Measurements from ENCODE around the gene HEXB.

HEXB gene

GRCh38 chr5:74766418-74766848 lies 81.4 kb downstream of the HEXB start (continued):
- TF ChIP-seq ZFP69B (tag by site-specific recombination; IDR thresholded peaks at IDR 0.05): no peak
- no peak for TF ChIP-seq ZNF549 (tag by site-specific recombination; IDR thresholded peaks at IDR 0.05)
- TF ChIP-seq SCRT2 (tag by site-specific recombination; IDR thresholded peaks at IDR 0.05): no peak
- TF ChIP-seq, protein P1, sequence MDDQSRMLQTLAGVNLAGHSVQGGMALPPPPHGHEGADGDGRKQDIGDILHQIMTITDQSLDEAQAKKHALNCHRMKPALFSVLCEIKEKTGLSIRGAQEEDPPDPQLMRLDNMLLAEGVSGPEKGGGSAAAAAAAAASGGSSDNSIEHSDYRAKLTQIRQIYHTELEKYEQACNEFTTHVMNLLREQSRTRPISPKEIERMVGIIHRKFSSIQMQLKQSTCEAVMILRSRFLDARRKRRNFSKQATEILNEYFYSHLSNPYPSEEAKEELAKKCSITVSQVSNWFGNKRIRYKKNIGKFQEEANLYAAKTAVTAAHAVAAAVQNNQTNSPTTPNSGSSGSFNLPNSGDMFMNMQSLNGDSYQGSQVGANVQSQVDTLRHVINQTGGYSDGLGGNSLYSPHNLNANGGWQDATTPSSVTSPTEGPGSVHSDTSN (CRISPR knock-in tag; IDR thresholded peaks at IDR 0.05): no peak
- TF ChIP-seq GLIS2 (tag by site-specific recombination; IDR thresholded peaks at IDR 0.05): no peak
- no peak for TF ChIP-seq PRDM4 (tag by site-specific recombination; IDR thresholded peaks at IDR 0.05)
- no peak for TF ChIP-seq ZNF488 (tag by site-specific recombination; IDR thresholded peaks at IDR 0.05)
- TF ChIP-seq ZNF48 (tag by site-specific recombination; IDR thresholded peaks at IDR 0.05): no peak
- TF ChIP-seq, protein P2, sequence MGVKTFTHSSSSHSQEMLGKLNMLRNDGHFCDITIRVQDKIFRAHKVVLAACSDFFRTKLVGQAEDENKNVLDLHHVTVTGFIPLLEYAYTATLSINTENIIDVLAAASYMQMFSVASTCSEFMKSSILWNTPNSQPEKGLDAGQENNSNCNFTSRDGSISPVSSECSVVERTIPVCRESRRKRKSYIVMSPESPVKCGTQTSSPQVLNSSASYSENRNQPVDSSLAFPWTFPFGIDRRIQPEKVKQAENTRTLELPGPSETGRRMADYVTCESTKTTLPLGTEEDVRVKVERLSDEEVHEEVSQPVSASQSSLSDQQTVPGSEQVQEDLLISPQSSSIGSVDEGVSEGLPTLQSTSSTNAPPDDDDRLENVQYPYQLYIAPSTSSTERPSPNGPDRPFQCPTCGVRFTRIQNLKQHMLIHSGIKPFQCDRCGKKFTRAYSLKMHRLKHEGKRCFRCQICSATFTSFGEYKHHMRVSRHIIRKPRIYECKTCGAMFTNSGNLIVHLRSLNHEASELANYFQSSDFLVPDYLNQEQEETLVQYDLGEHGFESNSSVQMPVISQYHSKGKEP (tag by site-specific recombination; IDR thresholded peaks at IDR 0.05): peak; percentile 60; the same call in 1 of the 2 replicates
- no peak for TF ChIP-seq ZNF658 (tag by site-specific recombination; IDR thresholded peaks at IDR 0.05)
- TF ChIP-seq, protein P3, sequence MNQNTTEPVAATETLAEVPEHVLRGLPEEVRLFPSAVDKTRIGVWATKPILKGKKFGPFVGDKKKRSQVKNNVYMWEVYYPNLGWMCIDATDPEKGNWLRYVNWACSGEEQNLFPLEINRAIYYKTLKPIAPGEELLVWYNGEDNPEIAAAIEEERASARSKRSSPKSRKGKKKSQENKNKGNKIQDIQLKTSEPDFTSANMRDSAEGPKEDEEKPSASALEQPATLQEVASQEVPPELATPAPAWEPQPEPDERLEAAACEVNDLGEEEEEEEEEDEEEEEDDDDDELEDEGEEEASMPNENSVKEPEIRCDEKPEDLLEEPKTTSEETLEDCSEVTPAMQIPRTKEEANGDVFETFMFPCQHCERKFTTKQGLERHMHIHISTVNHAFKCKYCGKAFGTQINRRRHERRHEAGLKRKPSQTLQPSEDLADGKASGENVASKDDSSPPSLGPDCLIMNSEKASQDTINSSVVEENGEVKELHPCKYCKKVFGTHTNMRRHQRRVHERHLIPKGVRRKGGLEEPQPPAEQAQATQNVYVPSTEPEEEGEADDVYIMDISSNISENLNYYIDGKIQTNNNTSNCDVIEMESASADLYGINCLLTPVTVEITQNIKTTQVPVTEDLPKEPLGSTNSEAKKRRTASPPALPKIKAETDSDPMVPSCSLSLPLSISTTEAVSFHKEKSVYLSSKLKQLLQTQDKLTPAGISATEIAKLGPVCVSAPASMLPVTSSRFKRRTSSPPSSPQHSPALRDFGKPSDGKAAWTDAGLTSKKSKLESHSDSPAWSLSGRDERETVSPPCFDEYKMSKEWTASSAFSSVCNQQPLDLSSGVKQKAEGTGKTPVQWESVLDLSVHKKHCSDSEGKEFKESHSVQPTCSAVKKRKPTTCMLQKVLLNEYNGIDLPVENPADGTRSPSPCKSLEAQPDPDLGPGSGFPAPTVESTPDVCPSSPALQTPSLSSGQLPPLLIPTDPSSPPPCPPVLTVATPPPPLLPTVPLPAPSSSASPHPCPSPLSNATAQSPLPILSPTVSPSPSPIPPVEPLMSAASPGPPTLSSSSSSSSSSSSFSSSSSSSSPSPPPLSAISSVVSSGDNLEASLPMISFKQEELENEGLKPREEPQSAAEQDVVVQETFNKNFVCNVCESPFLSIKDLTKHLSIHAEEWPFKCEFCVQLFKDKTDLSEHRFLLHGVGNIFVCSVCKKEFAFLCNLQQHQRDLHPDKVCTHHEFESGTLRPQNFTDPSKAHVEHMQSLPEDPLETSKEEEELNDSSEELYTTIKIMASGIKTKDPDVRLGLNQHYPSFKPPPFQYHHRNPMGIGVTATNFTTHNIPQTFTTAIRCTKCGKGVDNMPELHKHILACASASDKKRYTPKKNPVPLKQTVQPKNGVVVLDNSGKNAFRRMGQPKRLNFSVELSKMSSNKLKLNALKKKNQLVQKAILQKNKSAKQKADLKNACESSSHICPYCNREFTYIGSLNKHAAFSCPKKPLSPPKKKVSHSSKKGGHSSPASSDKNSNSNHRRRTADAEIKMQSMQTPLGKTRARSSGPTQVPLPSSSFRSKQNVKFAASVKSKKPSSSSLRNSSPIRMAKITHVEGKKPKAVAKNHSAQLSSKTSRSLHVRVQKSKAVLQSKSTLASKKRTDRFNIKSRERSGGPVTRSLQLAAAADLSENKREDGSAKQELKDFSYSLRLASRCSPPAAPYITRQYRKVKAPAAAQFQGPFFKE (tag by site-specific recombination; IDR thresholded peaks at IDR 0.05; ENCODE audit: borderline replicate concordance): no peak

DNA sequence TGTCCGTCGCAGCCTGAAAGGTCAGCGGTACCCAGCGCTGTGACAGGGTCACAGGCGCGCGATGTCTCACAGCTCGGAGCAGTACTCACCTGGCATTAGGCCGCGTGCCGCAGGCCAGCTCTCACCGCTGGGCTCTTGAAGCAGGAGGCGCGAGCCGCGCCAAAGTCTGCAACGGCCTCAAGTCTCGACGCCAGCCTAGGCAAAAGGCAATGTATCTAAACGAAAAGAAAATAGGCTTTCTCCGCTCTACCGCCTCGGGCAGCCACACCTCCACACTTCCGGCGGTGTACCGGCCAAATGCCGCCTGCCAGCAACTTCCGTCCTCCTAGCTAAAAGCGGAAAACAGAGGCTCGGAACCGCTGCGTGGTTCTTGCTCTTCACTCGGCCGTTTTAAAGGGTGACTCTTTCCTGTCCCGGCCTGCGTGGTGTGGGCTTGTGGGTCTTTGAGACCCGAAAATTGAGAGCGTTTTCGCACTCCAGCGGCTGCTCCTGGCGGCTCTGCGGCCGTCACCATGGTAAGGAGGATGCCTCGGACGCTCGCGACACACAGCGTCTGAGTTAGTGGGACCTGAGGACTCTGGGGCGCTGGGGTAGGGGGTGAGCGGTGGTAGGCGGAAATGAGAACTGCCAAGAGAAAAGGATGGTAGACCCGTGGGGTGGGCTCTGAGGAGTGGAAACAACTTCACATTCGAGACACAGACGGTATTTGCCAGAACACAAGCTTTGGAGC lies 82.0 kb downstream of the HEXB start, which contains the start of the genes GFM2 and NSA2:
GFM2 (minus strand) TSS at position 269 of the 730 bp plus-strand sequence. CDS start 3,375 bp downstream, outside the sequence.
NSA2 (plus strand) TSS at position 401 of the 730 bp plus-strand sequence; CDS start at position 513, 112 bp downstream.
- no peaks in the 10 kb centered on the region for H3K4me1 ChIP-seq (ENCODE audit: control insufficient read depth, insufficient read depth, low read length)
- peaks cover 37 to 47% of the 10 kb centered on the region in 2 experiments for H3K36me3 ChIP-seq (ENCODE audit: control insufficient read depth in 2 of 2, insufficient read depth in 1 of 2, low read length in 2 of 2)
- H3K4me3 ChIP-seq (ENCODE audit: low read depth, low read length): peak within 1 kb of the TSS; percentile 93
- H3K9me3 ChIP-seq (ENCODE audit: control insufficient read depth, insufficient read depth, low read depth, low read length): no peaks in the 10 kb centered on the region
- CTCF ChIA-PET: interaction anchor here (0.7 to 1.9 kb wide), 6 partner anchors 11 to 457 kb away, joined by 3 to 5 read pairs (median 3); no protein-coding TSS in a partner anchor
- peak within 1 kb of the TSS; percentile 62 for H3K27ac ChIP-seq (ENCODE audit: extremely low read depth, low read depth, low read length)
- POLR2A ChIA-PET: interaction anchor here (0.6 to 1.3 kb wide), 7 partner anchors 12 to 570 kb away, joined by 3 to 6 read pairs (median 3); partner anchors contain the start of genes ANKRD31, FAM169A and HMGCR
- TF ChIP-seq ZNF580 (tag by site-specific recombination; IDR thresholded peaks at IDR 0.05): peak; percentile 94
- TF ChIP-seq ZNF302 (tag by site-specific recombination; IDR thresholded peaks at IDR 0.05; ENCODE audit: low read depth): no peak
- TF ChIP-seq ZNF629 (tag by site-specific recombination; IDR thresholded peaks at IDR 0.05): peak; percentile 86
- TF ChIP-seq ZBTB17 (tag by site-specific recombination; IDR thresholded peaks at IDR 0.05): peak; percentile 98
- TF ChIP-seq KLF7 (tag by site-specific recombination; IDR thresholded peaks at IDR 0.05; ENCODE audit: borderline replicate concordance): peak; percentile 88; the same call in 1 of the 2 replicates
- no peak for TF ChIP-seq ZNF404 (tag by site-specific recombination; IDR thresholded peaks at IDR 0.05)
- TF ChIP-seq ZNF184 (tag by site-specific recombination; IDR thresholded peaks at IDR 0.05): 0 out of 2 replicates have a peak, but pooled peaks have one; percentile 68
- TF ChIP-seq ZNF24 (tag by site-specific recombination; IDR thresholded peaks at IDR 0.05): peak; percentile 65; the same call in 1 of the 2 replicates
- no peak for TF ChIP-seq ZNF776 (tag by site-specific recombination; IDR thresholded peaks at IDR 0.05; ENCODE audit: borderline replicate concordance)
- TF ChIP-seq ZNF132 (tag by site-specific recombination; IDR thresholded peaks at IDR 0.05; ENCODE audit: borderline replicate concordance): no peak
- TF ChIP-seq ZNF239 (tag by site-specific recombination; IDR thresholded peaks at IDR 0.05): no peak
